ENCODE data around the gene GPR27. TPM values are rescaled to one million over a fixed set of nuclear protein-coding genes. Genes with fewer than 3 reads are reported as not detected.

The GPR27 gene
- total and polyA plus RNA-seq, 2 experiments from 2014 or later: 7.8 to 11.8 TPM

DNA sequence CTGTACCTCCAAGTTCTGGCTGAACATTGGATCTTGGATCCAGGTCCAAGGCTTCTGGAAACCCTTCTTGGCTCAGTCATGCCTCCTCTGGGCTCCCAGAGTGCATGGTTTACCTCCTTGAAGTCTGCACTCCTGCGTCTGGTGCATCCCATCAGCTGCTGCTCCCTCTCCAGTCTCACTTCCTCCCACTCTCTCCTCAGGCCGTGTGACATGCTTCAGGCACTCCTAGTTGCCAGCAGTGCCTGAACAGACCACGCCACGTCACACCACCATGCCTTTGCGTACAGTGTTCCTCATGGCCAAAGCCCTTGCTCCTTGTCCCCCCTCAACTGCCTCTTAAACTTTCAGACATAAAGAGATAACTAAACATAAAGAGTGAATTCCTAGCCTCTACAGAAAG lies 5.7 kb downstream of the GPR27 start:
- no peak for DNase-seq (ENCODE audit: low spot score)
- Mint-ChIP-seq H3K36me3 (ENCODE audit: low read depth) (peaks cover 6% of the 10 kb centered on the region; the same call in 2 of the 3 replicates), H3K9me3 (peaks cover 4% of the 10 kb centered on the region; the same call in 2 of the 3 replicates), H3K4me3 (no peak overlapping the region), H3K27me3 (ENCODE audit: insufficient read depth, low read depth, poor library complexity) (peaks cover 15% of the 10 kb centered on the region), H3K27ac (no peak overlapping the region), H3K4me1 (peaks cover 11% of the 10 kb centered on the region)
- no peak overlapping the region for H3K4me3 ChIP-seq
- H3K4me1 ChIP-seq (ENCODE audit: insufficient read depth): peaks cover 12% of the 10 kb centered on the region
- H3K9me2 ChIP-seq (ENCODE audit: insufficient read depth): no peaks in the 10 kb centered on the region
- no peak overlapping the region for H3K4me2 ChIP-seq
- H3K79me2 ChIP-seq (replicated peaks; ENCODE audit: insufficient read depth): peaks cover 5% of the 10 kb centered on the region; the same call in 1 of the 2 replicates
- no peak overlapping the region for H2AFZ ChIP-seq
- no peak for TF ChIP-seq POLR2AphosphoS5 (IDR thresholded peaks at IDR 0.05; ENCODE audit: low read depth)
- no peak for TF ChIP-seq NANOG (IDR thresholded peaks at IDR 0.05; ENCODE audit: borderline replicate concordance)
- no peak for TF ChIP-seq EZH2 (IDR thresholded peaks at IDR 0.05; ENCODE audit: low read depth, unreplicated experiment)
- TF ChIP-seq, protein P1, sequence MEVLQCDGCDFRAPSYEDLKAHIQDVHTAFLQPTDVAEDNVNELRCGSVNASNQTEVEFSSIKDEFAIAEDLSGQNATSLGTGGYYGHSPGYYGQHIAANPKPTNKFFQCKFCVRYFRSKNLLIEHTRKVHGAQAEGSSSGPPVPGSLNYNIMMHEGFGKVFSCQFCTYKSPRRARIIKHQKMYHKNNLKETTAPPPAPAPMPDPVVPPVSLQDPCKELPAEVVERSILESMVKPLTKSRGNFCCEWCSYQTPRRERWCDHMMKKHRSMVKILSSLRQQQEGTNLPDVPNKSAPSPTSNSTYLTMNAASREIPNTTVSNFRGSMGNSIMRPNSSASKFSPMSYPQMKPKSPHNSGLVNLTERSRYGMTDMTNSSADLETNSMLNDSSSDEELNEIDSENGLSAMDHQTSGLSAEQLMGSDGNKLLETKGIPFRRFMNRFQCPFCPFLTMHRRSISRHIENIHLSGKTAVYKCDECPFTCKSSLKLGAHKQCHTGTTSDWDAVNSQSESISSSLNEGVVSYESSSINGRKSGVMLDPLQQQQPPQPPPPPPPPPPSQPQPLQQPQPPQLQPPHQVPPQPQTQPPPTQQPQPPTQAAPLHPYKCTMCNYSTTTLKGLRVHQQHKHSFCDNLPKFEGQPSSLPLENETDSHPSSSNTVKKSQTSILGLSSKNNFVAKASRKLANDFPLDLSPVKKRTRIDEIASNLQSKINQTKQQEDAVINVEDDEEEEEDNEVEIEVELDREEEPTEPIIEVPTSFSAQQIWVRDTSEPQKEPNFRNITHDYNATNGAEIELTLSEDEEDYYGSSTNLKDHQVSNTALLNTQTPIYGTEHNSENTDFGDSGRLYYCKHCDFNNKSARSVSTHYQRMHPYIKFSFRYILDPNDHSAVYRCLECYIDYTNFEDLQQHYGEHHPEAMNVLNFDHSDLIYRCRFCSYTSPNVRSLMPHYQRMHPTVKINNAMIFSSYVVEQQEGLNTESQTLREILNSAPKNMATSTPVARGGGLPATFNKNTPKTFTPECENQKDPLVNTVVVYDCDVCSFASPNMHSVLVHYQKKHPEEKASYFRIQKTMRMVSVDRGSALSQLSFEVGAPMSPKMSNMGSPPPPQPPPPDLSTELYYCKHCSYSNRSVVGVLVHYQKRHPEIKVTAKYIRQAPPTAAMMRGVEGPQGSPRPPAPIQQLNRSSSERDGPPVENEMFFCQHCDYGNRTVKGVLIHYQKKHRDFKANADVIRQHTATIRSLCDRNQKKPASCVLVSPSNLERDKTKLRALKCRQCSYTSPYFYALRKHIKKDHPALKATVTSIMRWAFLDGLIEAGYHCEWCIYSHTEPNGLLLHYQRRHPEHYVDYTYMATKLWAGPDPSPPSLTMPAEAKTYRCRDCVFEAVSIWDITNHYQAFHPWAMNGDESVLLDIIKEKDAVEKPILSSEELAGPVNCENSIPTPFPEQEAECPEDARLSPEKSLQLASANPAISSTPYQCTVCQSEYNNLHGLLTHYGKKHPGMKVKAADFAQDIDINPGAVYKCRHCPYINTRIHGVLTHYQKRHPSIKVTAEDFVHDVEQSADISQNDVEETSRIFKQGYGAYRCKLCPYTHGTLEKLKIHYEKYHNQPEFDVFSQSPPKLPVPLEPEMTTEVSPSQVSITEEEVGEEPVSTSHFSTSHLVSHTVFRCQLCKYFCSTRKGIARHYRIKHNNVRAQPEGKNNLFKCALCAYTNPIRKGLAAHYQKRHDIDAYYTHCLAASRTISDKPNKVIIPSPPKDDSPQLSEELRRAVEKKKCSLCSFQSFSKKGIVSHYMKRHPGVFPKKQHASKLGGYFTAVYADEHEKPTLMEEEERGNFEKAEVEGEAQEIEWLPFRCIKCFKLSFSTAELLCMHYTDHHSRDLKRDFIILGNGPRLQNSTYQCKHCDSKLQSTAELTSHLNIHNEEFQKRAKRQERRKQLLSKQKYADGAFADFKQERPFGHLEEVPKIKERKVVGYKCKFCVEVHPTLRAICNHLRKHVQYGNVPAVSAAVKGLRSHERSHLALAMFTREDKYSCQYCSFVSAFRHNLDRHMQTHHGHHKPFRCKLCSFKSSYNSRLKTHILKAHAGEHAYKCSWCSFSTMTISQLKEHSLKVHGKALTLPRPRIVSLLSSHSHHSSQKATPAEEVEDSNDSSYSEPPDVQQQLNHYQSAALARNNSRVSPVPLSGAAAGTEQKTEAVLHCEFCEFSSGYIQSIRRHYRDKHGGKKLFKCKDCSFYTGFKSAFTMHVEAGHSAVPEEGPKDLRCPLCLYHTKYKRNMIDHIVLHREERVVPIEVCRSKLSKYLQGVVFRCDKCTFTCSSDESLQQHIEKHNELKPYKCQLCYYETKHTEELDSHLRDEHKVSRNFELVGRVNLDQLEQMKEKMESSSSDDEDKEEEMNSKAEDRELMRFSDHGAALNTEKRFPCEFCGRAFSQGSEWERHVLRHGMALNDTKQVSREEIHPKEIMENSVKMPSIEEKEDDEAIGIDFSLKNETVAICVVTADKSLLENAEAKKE (CRISPR knock-in tag; IDR thresholded peaks at IDR 0.05): no peak
- TF ChIP-seq, protein P2, sequence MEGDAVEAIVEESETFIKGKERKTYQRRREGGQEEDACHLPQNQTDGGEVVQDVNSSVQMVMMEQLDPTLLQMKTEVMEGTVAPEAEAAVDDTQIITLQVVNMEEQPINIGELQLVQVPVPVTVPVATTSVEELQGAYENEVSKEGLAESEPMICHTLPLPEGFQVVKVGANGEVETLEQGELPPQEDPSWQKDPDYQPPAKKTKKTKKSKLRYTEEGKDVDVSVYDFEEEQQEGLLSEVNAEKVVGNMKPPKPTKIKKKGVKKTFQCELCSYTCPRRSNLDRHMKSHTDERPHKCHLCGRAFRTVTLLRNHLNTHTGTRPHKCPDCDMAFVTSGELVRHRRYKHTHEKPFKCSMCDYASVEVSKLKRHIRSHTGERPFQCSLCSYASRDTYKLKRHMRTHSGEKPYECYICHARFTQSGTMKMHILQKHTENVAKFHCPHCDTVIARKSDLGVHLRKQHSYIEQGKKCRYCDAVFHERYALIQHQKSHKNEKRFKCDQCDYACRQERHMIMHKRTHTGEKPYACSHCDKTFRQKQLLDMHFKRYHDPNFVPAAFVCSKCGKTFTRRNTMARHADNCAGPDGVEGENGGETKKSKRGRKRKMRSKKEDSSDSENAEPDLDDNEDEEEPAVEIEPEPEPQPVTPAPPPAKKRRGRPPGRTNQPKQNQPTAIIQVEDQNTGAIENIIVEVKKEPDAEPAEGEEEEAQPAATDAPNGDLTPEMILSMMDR (conservative IDR thresholded peaks at IDR 0.05; ENCODE audit: low read depth in 2 of 2): no peak
- TF ChIP-seq EZH2phosphoT487 (IDR thresholded peaks at IDR 0.05; ENCODE audit: unreplicated experiment): no peak
- no peak for TF ChIP-seq JUNB (IDR thresholded peaks at IDR 0.05; ENCODE audit: unreplicated experiment)
- TF ChIP-seq, protein P3, sequence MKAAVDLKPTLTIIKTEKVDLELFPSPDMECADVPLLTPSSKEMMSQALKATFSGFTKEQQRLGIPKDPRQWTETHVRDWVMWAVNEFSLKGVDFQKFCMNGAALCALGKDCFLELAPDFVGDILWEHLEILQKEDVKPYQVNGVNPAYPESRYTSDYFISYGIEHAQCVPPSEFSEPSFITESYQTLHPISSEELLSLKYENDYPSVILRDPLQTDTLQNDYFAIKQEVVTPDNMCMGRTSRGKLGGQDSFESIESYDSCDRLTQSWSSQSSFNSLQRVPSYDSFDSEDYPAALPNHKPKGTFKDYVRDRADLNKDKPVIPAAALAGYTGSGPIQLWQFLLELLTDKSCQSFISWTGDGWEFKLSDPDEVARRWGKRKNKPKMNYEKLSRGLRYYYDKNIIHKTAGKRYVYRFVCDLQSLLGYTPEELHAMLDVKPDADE (IDR thresholded peaks at IDR 0.05): no peak
- no peak for TF ChIP-seq ZNF114 (CRISPR knock-in tag; IDR thresholded peaks at IDR 0.05)
- H3K27me3 ChIP-seq (ENCODE audit: insufficient read depth): peaks cover 32% of the 10 kb centered on the region
- ATAC-seq: no peak
- H3K27ac ChIP-seq (ENCODE audit: low read depth): no peak overlapping the region
- no peaks in the 10 kb centered on the region; the same call in 1 of the 2 replicates for H3K36me3 ChIP-seq (ENCODE audit: insufficient read depth)
- H3F3A ChIP-seq (replicated peaks; ENCODE audit: low read depth): no peaks in the 10 kb centered on the region
- no peaks in the 10 kb centered on the region for H4K20me1 ChIP-seq (replicated peaks; ENCODE audit: insufficient read depth)
